Gastroesophageal sphincter (tissue), 4 donors: ENCODE measurements around the gene LRRC58. TPM values are rescaled to one million over a fixed set of nuclear protein-coding genes. Genes with fewer than 3 reads are reported as not detected.

ENCODE experiments used
- ATAC-seq: fragments of 150-250 bp; one replicate; pipeline ENCODE4 v1.9.1; 2016; ENCODE audit warnings: mild to moderate bottlenecking, moderate library complexity
- H3K27ac ChIP-seq, 4 donors: fragments of 200-600 bp; sonication (generic) in 3 of 4; 1 replicate in 3 of 4; 2 replicates in 1 of 4; pipeline ENCODE4 v1.5.1; 2016 to 2019
- H3K27me3 ChIP-seq: fragments of 200-600 bp; sonication (generic); one replicate; pipeline ENCODE4 v1.5.1; 2019
- H3K36me3 ChIP-seq, 2 donors: fragments of 200-600 bp; sonication (generic); one replicate each; pipeline ENCODE4 v1.5.1; 2019; ENCODE audit warnings: control low read depth in 1 of 2
- H3K4me1 ChIP-seq, 3 donors: fragments of 200-600 bp; sonication (generic); 1 replicate in 2 of 3; 2 replicates in 1 of 3; pipeline ENCODE4 v1.5.1; 2016 to 2019; ENCODE audit warnings: control low read depth in 2 of 3
- H3K4me3 ChIP-seq, 2 donors: fragments of 200-600 bp; sonication (generic); one replicate each; pipeline ENCODE4 v1.5.1; 2019; ENCODE audit warnings: mild to moderate bottlenecking in 1 of 2, moderate library complexity in 1 of 2
- H3K9me3 ChIP-seq, 3 donors: fragments of 200-600 bp; sonication (generic); one replicate each; pipeline ENCODE4 v1.5.1; 2017 to 2019; ENCODE audit warnings: control low read depth in 2 of 3
- CTCF ChIP-seq, 4 experiments: fragments of 200-600 bp in 2 of 4; fragments of 450-650 bp in 2 of 4; sonication (generic) in 1 of 4; IDR thresholded peaks; one replicate each; pipeline ENCODE4 v1.5.1; 2017 to 2019; ENCODE audit warnings: antibody characterized with exemption in 4 of 4, mild to moderate bottlenecking in 2 of 4, moderate library complexity in 2 of 4
- EP300 ChIP-seq: sonication (generic); formaldehyde crosslinking; IDR thresholded peaks from one replicate; pipeline ENCODE4 v1.6.1; 2017; ENCODE audit warnings: antibody characterized with exemption, mild to moderate bottlenecking
- POLR2A ChIP-seq, 2 donors: fragments of 450-650 bp; IDR thresholded peaks; one replicate each; pipeline ENCODE4 v1.6.1; 2017; ENCODE audit warnings: antibody characterized with exemption in 2 of 2, mild to moderate bottlenecking in 2 of 2, moderate library complexity in 1 of 2
- POLR2AphosphoS5 ChIP-seq: sonication (generic); formaldehyde crosslinking; IDR thresholded peaks from one replicate; pipeline ENCODE4 v1.6.1; 2017; ENCODE audit warnings: antibody characterized with exemption
- WGBS, 2 donors: methylation state at CpG; one replicate each; pipeline ENCODE4 v1.1.5; 2018; ENCODE audit warnings: low coverage in 1 of 2; 5-methylcytosine and 5-hydroxymethylcytosine counted together
- total RNA-seq, 4 donors: library from RNA; depleted of rRNA; stranded (reverse); fragments of >200 nt; gene quantifications; one replicate each; pipeline ENCODE4 v1.1.0, GENCODE V29; 2016

LRRC58 gene
- total RNA-seq, 4 donors from 2014 or later, result 33.5 to 44.3 (median 39.9) TPM

- Histone ChIP-seq H3K36me3 (no peaks in the 10 kb centered on the region), H3K4me1 (peaks cover 0 to 22% (median 0%) of the 10 kb centered on the region in 3 donors), H3K9me3 (no peaks in the 10 kb centered on the region), H3K27me3 (no peaks in the 10 kb centered on the region), H3K4me3 (peak within 1 kb of the TSS; percentile 39 to 65), H3K27ac (peak within 1 kb of the TSS in 1 of 4 donors; percentile 61)
- peak; percentile 73 for ATAC-seq
- 8% methylated on average over 10 of the region's 72 CpGs; no CpG with 5 or more reads in 1 of the 2 donors for WGBS, 2 donors
- TF ChIP-seq CTCF (IDR thresholded peaks at IDR 0.05) (no peak), POLR2AphosphoS5 (no peak)
Observed at GRCh38 chr3:120284747-120285507, 64.2 kb downstream of the LRRC58 start, which contains the start of gene GPR156. Gene GPR156, minus strand, starts transcription at chr3:120285222. Its CDS starts 41,124 bp downstream, at chr3:120244098.

DNA sequence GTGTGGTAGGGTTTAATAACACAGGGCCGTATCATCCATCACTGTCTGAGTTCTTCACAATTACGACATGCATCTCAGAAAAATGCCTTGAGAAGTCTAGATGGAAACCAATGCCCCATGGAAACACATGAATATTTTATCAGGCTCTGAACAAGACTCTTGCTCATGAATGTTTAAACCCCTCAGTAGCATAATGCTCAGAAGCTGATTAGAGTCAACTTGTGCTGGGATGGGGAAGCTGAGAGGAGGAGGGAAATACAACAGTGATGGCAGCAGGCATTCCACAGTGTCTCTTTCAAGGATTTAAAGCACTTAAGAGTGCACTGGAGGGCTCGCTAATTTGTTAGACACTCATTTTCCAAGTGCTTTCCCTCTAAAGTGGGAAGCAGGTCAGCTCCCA, 67.9 kb downstream of the LRRC58 start:
- peaks cover 0 to 19% (median 0%) of the 10 kb centered on the region in 3 donors for H3K4me1 ChIP-seq
- H3K27me3 ChIP-seq, result no peaks in the 10 kb centered on the region
- H3K36me3 ChIP-seq, result no peaks in the 10 kb centered on the region
- WGBS, 2 donors, result 87 to 100% methylated on average over 1 to 2 of the region's 3 CpGs
- H3K27ac ChIP-seq, result no peak overlapping the region
- no peaks in the 10 kb centered on the region for H3K9me3 ChIP-seq
- ATAC-seq, result no peak
- TF ChIP-seq EP300, result no peak
- H3K4me3 ChIP-seq, result no peak overlapping the region

- Histone ChIP-seq H3K27me3 (no peaks in the 10 kb centered on the region), H3K4me3 (no peak overlapping the region), H3K27ac (no peak overlapping the region), H3K4me1 (peaks cover 0 to 16% (median 0%) of the 10 kb centered on the region in 3 donors), H3K36me3 (no peaks in the 10 kb centered on the region), H3K9me3 (no peaks in the 10 kb centered on the region)
- WGBS, 2 donors, result 68 to 90% methylated on average over 2 to 3 of the region's 3 CpGs
- TF ChIP-seq CTCF (IDR thresholded peaks at IDR 0.05) (no peak), EP300 (no peak)
- no peak for ATAC-seq
Observed at GRCh38 chr3:120280566-120280965, 68.6 kb downstream of the LRRC58 start.

DNA sequence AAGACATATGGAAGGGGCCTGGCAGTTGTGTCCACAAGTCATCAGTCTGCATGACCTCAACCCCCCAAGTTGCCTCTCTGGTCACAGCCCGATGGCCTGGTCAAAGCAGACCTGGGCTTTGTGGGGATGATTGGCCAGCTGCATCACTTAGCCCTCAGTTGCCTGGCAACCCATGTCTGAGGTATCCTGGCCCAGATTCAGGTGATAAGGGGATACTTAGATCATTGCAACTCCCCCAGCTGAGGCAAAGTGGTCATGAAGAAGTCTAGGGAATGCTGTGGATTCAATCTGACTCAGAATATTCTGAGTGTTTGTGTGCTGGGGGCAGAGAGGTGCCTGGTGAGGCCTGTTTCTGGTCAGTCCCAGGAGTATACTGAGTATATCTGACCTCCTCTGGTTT, 69.1 kb downstream of the LRRC58 start:
- Histone ChIP-seq H3K4me1 (peaks cover 0 to 16% (median 0%) of the 10 kb centered on the region in 3 donors), H3K36me3 (no peaks in the 10 kb centered on the region), H3K27me3 (no peaks in the 10 kb centered on the region), H3K27ac (no peak overlapping the region), H3K4me3 (no peak overlapping the region), H3K9me3 (no peaks in the 10 kb centered on the region)
- no peak for ATAC-seq
- 83 to 100% methylated on average over 1 of the region's 1 CpG for WGBS, 2 donors
- TF ChIP-seq EP300 (no peak), POLR2AphosphoS5 (no peak), CTCF (IDR thresholded peaks at IDR 0.05) (no peak), POLR2A (IDR thresholded peaks at IDR 0.05) (no peak)

DNA sequence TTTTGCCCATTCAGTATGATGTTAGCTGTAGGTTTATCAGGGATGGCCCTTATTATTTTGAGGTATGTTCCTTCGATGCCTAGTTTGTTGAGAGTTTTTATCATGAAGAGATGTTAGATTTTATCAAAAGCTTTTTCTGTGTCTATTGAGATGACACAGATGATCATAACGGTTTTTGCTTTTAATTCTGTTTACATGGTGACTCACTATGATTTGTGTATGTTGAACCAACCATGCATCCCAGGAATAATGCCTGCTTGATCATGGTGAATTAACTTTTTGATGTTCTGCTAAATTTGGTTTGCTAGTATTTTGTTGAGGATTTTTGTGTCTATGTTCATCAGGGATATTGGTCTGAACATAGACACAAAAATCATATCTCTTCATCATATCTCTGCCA, 72.4 kb downstream of the LRRC58 start:
- TF ChIP-seq CTCF (IDR thresholded peaks at IDR 0.05), result no peak
- no peak for TF ChIP-seq POLR2AphosphoS5
- no peak for TF ChIP-seq POLR2A (IDR thresholded peaks at IDR 0.05)
- TF ChIP-seq EP300, result no peak
- Histone ChIP-seq H3K9me3 (no peaks in the 10 kb centered on the region), H3K4me3 (no peak overlapping the region), H3K27ac (no peak overlapping the region), H3K4me1 (peaks cover 0 to 23% (median 5%) of the 10 kb centered on the region in 3 donors), H3K27me3 (no peaks in the 10 kb centered on the region), H3K36me3 (no peaks in the 10 kb centered on the region)
- WGBS, 2 donors, result 93 to 95% methylated on average over 2 of the region's 2 CpGs
- ATAC-seq, result no peak
